Measurements from ENCODE around the gene TRABD2A.

The TRABD2A gene

GRCh38 chr2:84904151-84904550 lies 23.3 kb upstream of the TRABD2A start:
- in situ Hi-C loops (cut with MboI; ENCODE audit: low sequenced_read_pairs, unreplicated experiment) = no loop called here
- no peak for DNase-seq (ENCODE audit: low spot score)
- no peak for TF ChIP-seq CTCF (IDR thresholded peaks at IDR 0.05; ENCODE audit: borderline replicate concordance, control extremely low read depth, extremely low read depth, insufficient read depth, missing control alignments)

- DNase-seq (ENCODE audit: low spot score) = no peak
- TF ChIP-seq CTCF (IDR thresholded peaks at IDR 0.05; ENCODE audit: borderline replicate concordance, control extremely low read depth, extremely low read depth, insufficient read depth, missing control alignments) = no peak
- in situ Hi-C loops (cut with MboI; ENCODE audit: low sequenced_read_pairs, unreplicated experiment) = no loop called here
These were observed 21.6 kb upstream of the TRABD2A start for GRCh38 chr2:84902526-84902925.

GRCh38 chr2:84901593-84902120 lies 20.8 kb upstream of the TRABD2A start:
- in situ Hi-C loops (cut with MboI; ENCODE audit: low sequenced_read_pairs, unreplicated experiment) = no loop called here
- TF ChIP-seq CTCF (IDR thresholded peaks at IDR 0.05; ENCODE audit: borderline replicate concordance, control extremely low read depth, extremely low read depth, insufficient read depth, missing control alignments) = no peak
- DNase-seq (ENCODE audit: low spot score) = no peak

GRCh38 chr2:84900971-84901370 lies 20.1 kb upstream of the TRABD2A start:
- no peak for TF ChIP-seq CTCF (IDR thresholded peaks at IDR 0.05; ENCODE audit: borderline replicate concordance, control extremely low read depth, extremely low read depth, insufficient read depth, missing control alignments)
- no peak for DNase-seq (ENCODE audit: low spot score)
- in situ Hi-C loops (cut with MboI; ENCODE audit: low sequenced_read_pairs, unreplicated experiment) = no loop called here

- TF ChIP-seq CTCF (IDR thresholded peaks at IDR 0.05; ENCODE audit: borderline replicate concordance, control extremely low read depth, extremely low read depth, insufficient read depth, missing control alignments) = no peak
- in situ Hi-C loops (cut with MboI; ENCODE audit: low sequenced_read_pairs, unreplicated experiment) = no loop called here
- DNase-seq (ENCODE audit: low spot score) = no peak
These were observed 18.7 kb upstream of the TRABD2A start for GRCh38 chr2:84899304-84900204.

GRCh38 chr2:84897773-84898172 lies 16.9 kb upstream of the TRABD2A start:
- no peak for TF ChIP-seq CTCF (IDR thresholded peaks at IDR 0.05; ENCODE audit: borderline replicate concordance, control extremely low read depth, extremely low read depth, insufficient read depth, missing control alignments)
- no peak for DNase-seq (ENCODE audit: low spot score)
- in situ Hi-C loops (cut with MboI; ENCODE audit: low sequenced_read_pairs, unreplicated experiment) = no loop called here

Data from GM13976 (cell line).